HG02571 (cell line): ENCODE data around the gene BMP6.

Source experiments
- ATAC-seq: cut with Tn5 transposase; IDR thresholded peaks from one replicate; pipeline ENCODE4 v1.9.1; 2021; ENCODE audit warnings: mild to moderate bottlenecking, moderate library complexity; ENCODE audit not compliant: unreplicated experiment

Gene BMP6

GRCh38 chr6:7725849-7726415 lies at the start of gene BMP6:
TSS of gene BMP6 (plus strand) at chr6:7726099. CDS start at chr6:7726956, 857 bp downstream.
- ATAC-seq: peak; percentile 56

GRCh38 chr6:7677229-7677628 lies 48.7 kb upstream of the BMP6 start:
- no peak for ATAC-seq

GRCh38 chr6:7680393-7681075 lies 45.4 kb upstream of the BMP6 start:
- ATAC-seq: no peak

GRCh38 chr6:7681449-7681848 lies 44.5 kb upstream of the BMP6 start:
- no peak for ATAC-seq

- ATAC-seq: no peak
Measured at GRCh38 chr6:7684076-7684475, 41.8 kb upstream of the BMP6 start.

GRCh38 chr6:7684843-7685242 lies 41.1 kb upstream of the BMP6 start:
- no peak for ATAC-seq

- no peak for ATAC-seq
Measured at GRCh38 chr6:7685276-7685675, 40.6 kb upstream of the BMP6 start.

GRCh38 chr6:7687145-7688111 lies 38.5 kb upstream of the BMP6 start:
- no peak for ATAC-seq

GRCh38 chr6:7691021-7691420 lies 34.9 kb upstream of the BMP6 start:
- ATAC-seq: no peak

- ATAC-seq: no peak
Measured at GRCh38 chr6:7691675-7692452, 34.0 kb upstream of the BMP6 start.

GRCh38 chr6:7692453-7692784 lies 33.5 kb upstream of the BMP6 start:
- ATAC-seq: no peak

- no peak for ATAC-seq
Measured at GRCh38 chr6:7693827-7694226, 32.1 kb upstream of the BMP6 start.

- no peak for ATAC-seq
Measured at GRCh38 chr6:7696061-7696460, 29.8 kb upstream of the BMP6 start.

GRCh38 chr6:7697432-7697819 lies 28.5 kb upstream of the BMP6 start:
- ATAC-seq: no peak

- ATAC-seq: no peak
Measured at GRCh38 chr6:7697820-7698623, 27.9 kb upstream of the BMP6 start.

- no peak for ATAC-seq
Measured at GRCh38 chr6:7701212-7701834, 24.6 kb upstream of the BMP6 start.

GRCh38 chr6:7703148-7703680 lies 22.7 kb upstream of the BMP6 start:
- no peak for ATAC-seq

GRCh38 chr6:7705483-7705882 lies 20.4 kb upstream of the BMP6 start:
- ATAC-seq: no peak

- no peak for ATAC-seq
Measured at GRCh38 chr6:7706269-7706668, 19.6 kb upstream of the BMP6 start.

GRCh38 chr6:7707787-7708186 lies 18.1 kb upstream of the BMP6 start:
- no peak for ATAC-seq
